Stimulated activated CD4-positive, alpha-beta T cell treated with anti-CD3 and anti-CD28 coated beads, Interleukin-15, amount 100 ng/mL, for 48 hours (primary cell): ENCODE data around the gene REC8.
"Not testable (repeated sequence)": the region's sequence is repeated elsewhere in the genome, so short reads cannot be mapped to it uniquely, and the experiment has no call there.

Experiments
- DNase-seq, 2 donors: peaks; one replicate each; pipeline ENCODE4 v3.0.0-alpha.2; 2020; ENCODE audit warnings: low read depth in 2 of 2

The REC8 gene

GRCh38 chr14:24203249-24203886, 31.5 kb downstream of the REC8 start:
- DNase-seq, result not testable (repeated sequence)

GRCh38 chr14:24204163-24205146, 32.6 kb downstream of the REC8 start:
- DNase-seq, result no peak

GRCh38 chr14:24206260-24207103, 34.6 kb downstream of the REC8 start:
- DNase-seq, result no peak

GRCh38 chr14:24207104-24207551, 35.2 kb downstream of the REC8 start:
- DNase-seq, result no peak

DNA sequence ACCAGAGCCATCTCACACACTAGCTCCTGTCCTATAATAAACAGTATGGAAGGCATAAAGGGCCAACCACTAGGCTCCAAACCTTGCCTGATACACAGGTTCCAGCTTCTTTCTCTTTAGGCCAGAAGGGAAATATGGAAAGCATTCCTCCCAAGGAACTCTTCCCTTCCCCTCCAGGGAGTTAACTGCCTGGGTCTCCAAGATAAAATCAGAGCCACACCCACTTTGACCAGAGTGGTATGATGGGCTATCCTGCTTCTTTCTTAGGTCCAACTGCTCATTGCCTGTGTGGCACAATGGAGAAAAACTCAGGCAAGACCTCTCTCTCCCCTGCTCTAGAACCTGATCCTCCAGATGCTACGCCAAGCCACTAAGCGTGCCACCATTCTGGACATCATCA, 35.7 kb downstream of the REC8 start:
- no peak for DNase-seq

GRCh38 chr14:24211311-24211710, 39.4 kb downstream of the REC8 start:
- no peak for DNase-seq

DNA sequence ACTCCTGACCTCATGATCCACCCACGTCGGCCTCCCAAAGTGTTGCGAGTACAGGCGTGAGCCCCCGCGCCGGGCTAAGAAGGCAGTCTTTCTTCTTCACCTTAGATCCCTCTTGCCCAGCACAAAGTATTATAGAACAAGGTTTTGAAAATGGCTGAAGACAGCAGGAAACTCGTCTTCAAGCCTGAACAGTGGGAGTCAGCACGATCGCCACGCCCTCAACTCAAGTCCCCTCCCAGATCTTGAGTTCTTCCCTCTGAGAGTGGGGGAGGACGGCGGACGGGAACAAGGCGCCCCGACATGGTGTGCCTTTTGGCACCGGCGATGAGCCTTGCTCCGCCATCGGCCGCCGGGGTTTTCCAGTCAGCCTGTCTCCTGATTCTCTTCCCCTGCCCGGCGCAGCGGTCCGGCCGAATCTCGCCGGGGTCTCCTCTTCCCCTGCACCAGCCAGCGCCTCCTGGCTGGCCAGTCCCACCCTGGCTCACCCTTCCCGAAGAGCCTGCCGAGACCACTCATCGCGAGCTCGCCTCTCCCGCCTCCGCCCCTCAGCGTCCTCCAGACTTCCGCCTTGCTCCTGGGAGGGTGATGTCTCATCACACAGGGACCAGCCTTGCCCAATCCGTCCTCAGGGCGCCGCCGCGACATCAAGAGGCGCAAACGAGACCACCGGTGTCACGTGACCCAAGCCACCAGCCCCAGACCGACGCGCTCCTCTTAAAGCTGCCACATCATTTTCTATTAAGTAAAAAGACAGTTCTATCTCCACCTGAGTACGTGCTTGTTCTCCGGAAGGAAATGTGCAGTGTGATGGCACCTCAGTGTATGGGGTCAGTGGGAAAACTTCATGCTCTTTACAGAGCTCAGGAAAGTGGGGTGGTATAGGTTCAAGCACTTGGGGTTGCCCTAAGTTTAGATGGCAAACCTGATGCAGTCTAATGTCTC, 41.3 kb downstream of the REC8 start, which contains the start of gene CHMP4A:
Gene CHMP4A (minus strand): TSS at position 565 of the 942 bp plus-strand sequence. CDS start 49 bp downstream, at position 516.
- DNase-seq, result peak; percentile 96

- DNase-seq, result no peak
Observed at GRCh38 chr14:24213866-24214662, 42.2 kb downstream of the REC8 start.

GRCh38 chr14:24215495-24216344, 43.8 kb downstream of the REC8 start, which contains the start of gene MDP1:
TSS of gene MDP1 (minus strand) at chr14:24216066. CDS start at chr14:24215955, 111 bp downstream.
- peak; percentile 71 to 77 for DNase-seq

GRCh38 chr14:24216345-24216699, 44.4 kb downstream of the REC8 start:
- no peak for DNase-seq

DNA sequence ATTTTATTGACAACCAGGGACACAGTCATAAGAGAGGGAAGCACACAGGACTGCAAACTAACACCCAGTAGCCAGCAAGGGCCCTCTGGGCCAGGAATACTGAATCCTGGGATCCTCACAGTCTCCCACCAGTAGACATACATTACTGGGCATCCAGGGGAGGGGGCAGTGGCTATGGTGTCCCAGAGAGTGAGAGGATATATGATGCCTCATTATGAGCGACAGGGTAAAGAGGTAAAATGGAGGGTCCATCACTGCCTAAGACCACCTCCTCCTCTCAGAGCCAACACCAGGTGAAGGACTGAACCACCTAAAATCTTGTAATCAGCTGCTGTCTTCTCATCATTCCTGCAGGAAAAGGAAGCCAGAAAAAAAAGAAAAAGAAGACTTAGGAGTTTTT, 45.0 kb downstream of the REC8 start:
- DNase-seq, result not testable (repeated sequence)

- no peak for DNase-seq
Observed at GRCh38 chr14:24219080-24219479, 47.2 kb downstream of the REC8 start.

GRCh38 chr14:24219521-24219920, 47.6 kb downstream of the REC8 start:
- no peak for DNase-seq

DNA sequence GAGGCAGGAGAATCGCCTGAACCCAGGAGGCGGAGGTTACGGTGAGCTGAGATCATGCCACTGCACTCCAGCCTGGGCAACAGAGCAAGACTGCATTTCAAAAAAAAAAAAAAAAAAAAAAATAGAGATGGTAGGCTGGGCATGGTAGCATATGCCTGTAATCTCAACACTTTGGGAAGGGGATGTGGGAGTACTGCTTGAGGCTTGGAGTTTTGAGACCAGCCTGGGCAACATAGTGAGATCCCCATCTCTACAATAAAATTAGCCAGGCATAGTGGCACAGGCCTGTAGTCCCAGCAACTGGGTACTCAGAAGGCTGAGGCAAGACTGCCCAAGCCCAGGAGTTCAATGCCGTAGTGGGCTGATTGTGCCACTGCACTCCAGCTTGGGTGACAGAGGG, 51.1 kb downstream of the REC8 start:
- DNase-seq, result not testable (repeated sequence)

- no peak for DNase-seq
Observed at GRCh38 chr14:24224618-24225071, 52.8 kb downstream of the REC8 start.

DNA sequence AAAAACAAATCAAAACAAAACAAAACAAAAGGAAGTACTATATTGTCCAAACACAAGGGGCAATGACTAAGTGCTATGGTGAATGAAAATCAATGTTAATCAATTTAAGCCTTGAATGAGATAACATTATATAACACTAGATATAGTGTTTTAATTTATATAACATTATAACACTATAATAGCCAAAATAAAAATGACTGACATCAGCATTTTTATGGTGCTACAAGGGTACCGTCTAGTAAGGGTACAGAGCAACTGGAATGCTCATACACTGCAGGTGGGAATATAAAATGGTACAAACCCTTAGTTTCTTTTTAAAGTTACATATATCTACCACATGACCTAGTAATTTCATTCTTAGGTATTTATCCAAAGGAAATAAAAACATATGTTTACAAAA, 54.6 kb downstream of the REC8 start:
- no peak for DNase-seq

DNA sequence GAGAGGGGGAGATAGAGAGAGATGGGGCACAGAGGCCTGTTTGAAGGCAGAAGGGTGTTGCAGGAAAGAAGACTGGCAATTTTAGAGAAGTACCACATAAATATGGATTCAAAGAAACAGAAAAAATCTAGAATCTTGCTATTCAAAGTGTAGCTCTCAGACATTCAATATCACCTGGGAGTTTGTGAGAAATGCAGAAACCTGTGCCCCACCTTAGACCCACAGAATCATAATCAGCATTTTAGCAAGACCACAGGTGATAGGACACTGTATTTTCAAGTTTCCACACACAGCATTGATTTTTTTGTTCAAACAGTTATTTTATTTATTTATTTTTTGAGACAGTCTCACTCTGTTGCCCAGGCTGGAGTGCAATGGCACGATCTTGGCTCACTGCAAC, 57.0 kb downstream of the REC8 start:
- no peak for DNase-seq
